IMR-90 (cell line): ENCODE data around the gene CDH23. TPM values are rescaled to one million over a fixed set of nuclear protein-coding genes. Genes with fewer than 3 reads are reported as not detected.

ENCODE experiments used
- ATAC-seq: fragments of 200-7000 bp; cut with Tn5 transposase; 2 replicates; pipeline ENCODE4 v1.9.1; 2020; ENCODE audit warnings: low read depth, mild to moderate bottlenecking, moderate library complexity
- BruUV-seq: library from RNA; stranded (reverse); fragments of 400-500 nt; replicated peaks from 2 replicates; lab custom pipeline; 2021; lab: Mats Ljungman, UMichigan
- CTCF ChIA-PET: fragments of 300-600 bp; formaldehyde crosslinking; extraction: SDS; loops from one replicate; lab custom pipeline; 2021; ENCODE audit warnings: antibody characterized with exemption; lab: Yijun Ruan, JAX
- POLR2A ChIA-PET: fragments of 300-600 bp; sonication (Branson Sonifier 250); formaldehyde crosslinking; loops from one replicate; lab custom pipeline; 2022; ENCODE audit warnings: antibody characterized with exemption; ENCODE audit not compliant: unreplicated experiment; lab: Charles Lee
- DNase-seq: peaks from one replicate; pipeline ENCODE4 v3.0.0; 2013
- H2AFZ ChIP-seq: replicated peaks from 2 replicates; pipeline ENCODE3; 2013; ENCODE audit warnings: low read length, mild to moderate bottlenecking; ENCODE audit not compliant: poor library complexity
- H2AK5ac ChIP-seq: 2 replicates; pipeline ENCODE4 v1.6.1; 2013; ENCODE audit warnings: low read depth, low read length, inconsistent platforms
- H2AK9ac ChIP-seq: replicated peaks from 2 replicates; pipeline ENCODE3; 2013; ENCODE audit warnings: mild to moderate bottlenecking, low read depth, low read length, moderate library complexity; ENCODE audit not compliant: poor library complexity
- H2BK120ac ChIP-seq: 2 replicates; pipeline ENCODE4 v1.6.1; 2013; ENCODE audit warnings: low read depth, low read length, inconsistent platforms
- H2BK15ac ChIP-seq: 3 replicates; pipeline ENCODE4 v1.6.1; 2013; ENCODE audit warnings: low read depth, low read length, inconsistent platforms
- H2BK20ac ChIP-seq: 2 replicates; pipeline ENCODE4 v1.6.1; 2013; ENCODE audit warnings: low read depth, mild to moderate bottlenecking, inconsistent platforms, low read length, moderate library complexity
- H2BK5ac ChIP-seq: 2 replicates; pipeline ENCODE4 v1.6.1; 2013; ENCODE audit warnings: mild to moderate bottlenecking, low read depth, low read length, inconsistent platforms; ENCODE audit not compliant: poor library complexity, severe bottlenecking
- H3K14ac ChIP-seq: replicated peaks from 2 replicates; pipeline ENCODE4 v1.6.1; 2013; ENCODE audit warnings: low read depth, low read length, inconsistent platforms
- H3K18ac ChIP-seq: 2 replicates; pipeline ENCODE4 v1.6.1; 2013; ENCODE audit warnings: low read depth, low read length, control low read depth
- H3K23ac ChIP-seq: 2 replicates; pipeline ENCODE4 v1.6.1; 2013; ENCODE audit warnings: low read depth, low read length, inconsistent platforms
- H3K27ac ChIP-seq: 2 replicates; pipeline ENCODE4 v1.5.1; 2013; ENCODE audit warnings: mild to moderate bottlenecking, control low read depth, low read length; ENCODE audit not compliant: insufficient read depth
- H3K27me3 ChIP-seq: 2 replicates; pipeline ENCODE4 v1.6.1; 2013; ENCODE audit warnings: low read length; ENCODE audit not compliant: control insufficient read depth, insufficient read depth
- H3K36me3 ChIP-seq: 2 replicates; pipeline ENCODE4 v1.6.1; 2013; ENCODE audit warnings: low read length, mixed read lengths; ENCODE audit not compliant: control insufficient read depth, insufficient read depth
- H3K4ac ChIP-seq: 2 replicates; pipeline ENCODE4 v1.6.1; 2013; ENCODE audit warnings: low read depth, low read length, inconsistent platforms
- H3K4me1 ChIP-seq: 2 replicates; pipeline ENCODE4 v1.6.1; 2013; ENCODE audit warnings: low read length, mixed read lengths; ENCODE audit not compliant: control insufficient read depth, insufficient read depth
- H3K4me2 ChIP-seq: 2 replicates; pipeline ENCODE4 v1.6.1; 2013; ENCODE audit warnings: low read depth, mild to moderate bottlenecking, control low read depth, low read length, moderate library complexity
- H3K4me3 ChIP-seq: 2 replicates; pipeline ENCODE4 v1.5.1; 2013; ENCODE audit warnings: low read depth, mild to moderate bottlenecking, control low read depth, low read length, moderate library complexity; ENCODE audit not compliant: insufficient read depth
- H3K56ac ChIP-seq: 2 replicates; pipeline ENCODE4 v1.6.1; 2013; ENCODE audit warnings: low read length, inconsistent platforms; ENCODE audit not compliant: insufficient read depth; ENCODE audit errors: extremely low read depth
- H3K79me1 ChIP-seq, 2 experiments: 2 replicates each; pipeline ENCODE4 v1.6.1; 2013; ENCODE audit warnings: low read length in 2 of 2, inconsistent platforms in 1 of 2, low read depth in 1 of 2
- H3K9ac ChIP-seq: 2 replicates; pipeline ENCODE4 v1.6.1; 2013; ENCODE audit warnings: low read depth, low read length, control low read depth
- H3K9me1 ChIP-seq: 2 replicates; pipeline ENCODE4 v1.6.1; 2013; ENCODE audit warnings: low read length, inconsistent platforms; ENCODE audit not compliant: insufficient read depth
- H3K9me3 ChIP-seq: 2 replicates; pipeline ENCODE4 v1.6.1; 2013; ENCODE audit warnings: low read length; ENCODE audit not compliant: control insufficient read depth, insufficient read depth
- H4K20me1 ChIP-seq: 2 replicates; pipeline ENCODE4 v1.6.1; 2013; ENCODE audit warnings: low read length, inconsistent platforms; ENCODE audit not compliant: insufficient read depth
- H4K5ac ChIP-seq: 2 replicates; pipeline ENCODE4 v1.6.1; 2013; ENCODE audit warnings: mild to moderate bottlenecking, low read depth, low read length, control low read depth
- H4K8ac ChIP-seq, 2 experiments: 2 replicates each; pipeline ENCODE4 v1.6.1; 2013; ENCODE audit warnings: low read depth in 2 of 2, low read length in 2 of 2, control low read depth in 1 of 2, inconsistent platforms in 1 of 2
- H4K91ac ChIP-seq: 2 replicates; pipeline ENCODE4 v1.6.1; 2013; ENCODE audit warnings: low read depth, low read length, inconsistent platforms; ENCODE audit not compliant: insufficient read depth
- BHLHE40 ChIP-seq: fragments of 150-350 bp; IDR thresholded peaks from 2 replicates; pipeline ENCODE4 v1.6.1; 2016; ENCODE audit warnings: mild to moderate bottlenecking, low read depth, low read length
- CEBPB ChIP-seq: IDR thresholded peaks from 2 replicates; pipeline ENCODE4 v1.6.1; 2012; ENCODE audit warnings: low read depth, low read length, improper control_type of control experiment
- CHD1 ChIP-seq: IDR thresholded peaks from 2 replicates; pipeline ENCODE4 v1.6.1; 2012; ENCODE audit warnings: low read depth, low read length, improper control_type of control experiment
- CTCF ChIP-seq: conservative IDR thresholded peaks from 2 replicates; pipeline ENCODE4 v1.5.1; 2012; ENCODE audit warnings: mild to moderate bottlenecking, low read depth, low read length, improper control_type of control experiment
- ELK1 ChIP-seq: fragments of 150-350 bp; IDR thresholded peaks from 2 replicates; pipeline ENCODE4 v1.6.1; 2016; ENCODE audit warnings: low read depth, mild to moderate bottlenecking, low read length, moderate library complexity, borderline replicate concordance
- FOS ChIP-seq: fragments of 150-350 bp; IDR thresholded peaks from 2 replicates; pipeline ENCODE4 v1.6.1; 2016; ENCODE audit warnings: low read depth, low read length
- MAFK ChIP-seq: IDR thresholded peaks from 2 replicates; pipeline ENCODE4 v1.6.1; 2012; ENCODE audit warnings: low read depth, low read length, improper control_type of control experiment
- MAZ ChIP-seq: IDR thresholded peaks from 2 replicates; pipeline ENCODE4 v1.6.1; 2012; ENCODE audit warnings: low read depth, mild to moderate bottlenecking, low read length, improper control_type of control experiment, moderate library complexity, borderline replicate concordance
- MXI1 ChIP-seq: IDR thresholded peaks from 2 replicates; pipeline ENCODE4 v1.6.1; 2012; ENCODE audit warnings: low read depth, mild to moderate bottlenecking, low read length, moderate library complexity, borderline replicate concordance
- NFE2L2 ChIP-seq: fragments of 150-350 bp; IDR thresholded peaks from 2 replicates; pipeline ENCODE4 v1.6.1; 2016; ENCODE audit warnings: low read depth, mild to moderate bottlenecking, low read length
- POLR2A ChIP-seq: IDR thresholded peaks from 2 replicates; pipeline ENCODE4 v1.6.1; 2012; ENCODE audit warnings: mild to moderate bottlenecking, low read depth, low read length
- RAD21 ChIP-seq: IDR thresholded peaks from 2 replicates; pipeline ENCODE4 v1.6.1; 2012; ENCODE audit warnings: low read length, improper control_type of control experiment
- RCOR1 ChIP-seq: IDR thresholded peaks from 2 replicates; pipeline ENCODE4 v1.6.1; 2012; ENCODE audit warnings: mild to moderate bottlenecking, low read length, improper control_type of control experiment; ENCODE audit not compliant: insufficient replicate concordance
- RFX5 ChIP-seq: IDR thresholded peaks from 2 replicates; pipeline ENCODE4 v1.8.0; 2012; ENCODE audit warnings: low read depth, mild to moderate bottlenecking, low read length, moderate library complexity
- SMC3 ChIP-seq: fragments of 150-350 bp; IDR thresholded peaks from 2 replicates; pipeline ENCODE4 v1.6.1; 2016; ENCODE audit warnings: low read depth, mild to moderate bottlenecking, antibody characterized with exemption, low read length, moderate library complexity
- USF2 ChIP-seq: fragments of 150-350 bp; IDR thresholded peaks from 2 replicates; pipeline ENCODE4 v1.6.1; 2017; ENCODE audit warnings: mild to moderate bottlenecking, antibody characterized with exemption, low read length, low read depth
- WGBS, 2 experiments: methylation state at CpG; one replicate each; pipeline versions ENCODE4 v1.1.5 to v1.1.7; 2013; ENCODE audit warnings: missing lambda C conversion rate in 2 of 2; ENCODE audit not compliant: insufficient read length in 1 of 2; ENCODE audit errors: extremely low coverage in 2 of 2; 5-methylcytosine and 5-hydroxymethylcytosine counted together
- dilution Hi-C: fragments of 300-500 bp; cut with HindIII; formaldehyde crosslinking; loops from one replicate; pipeline ENCODE4 v1.14.3; 2018; ENCODE audit warnings: low sequenced_read_pairs; ENCODE audit not compliant: unreplicated experiment
- in situ Hi-C: fragments of 300-500 bp; cut with MboI; formaldehyde crosslinking; loops from 3 replicates; pipeline ENCODE4 v1.14.3; 2019; ENCODE audit warnings: low sequenced_read_pairs, inconsistent platforms, mixed read lengths
- intact Hi-C: fragments of 100-400 bp; cut with micrococcal nuclease; formaldehyde crosslinking; loops from 2 replicates; pipeline ENCODE4 v1.10.0; 2022
- polyA plus RNA-seq, 3 experiments: library from polyadenylated mRNA; depleted of rRNA; stranded (reverse); fragments of >200 nt; gene quantifications; 2 replicates each; pipeline ENCODE4 v1.2.3, GENCODE V29; 2012; ENCODE audit warnings: low replicate concordance in 1 of 3
- total RNA-seq: library from RNA; depleted of rRNA; stranded (reverse); fragments of >200 nt; gene quantifications from 2 replicates; pipeline ENCODE4 v1.2.3, GENCODE V29; 2012

CDH23 gene
- total and polyA plus RNA-seq, 2 of the 4 experiments (the other 2 are of a cell fraction): under 0.01 to 0.03 TPM

- no peak overlapping the region for H3K18ac ChIP-seq
- H3K79me1 ChIP-seq: no peaks in the 10 kb centered on the region
- H3K9me1 ChIP-seq: no peaks in the 10 kb centered on the region
- no peak overlapping the region for H3K14ac ChIP-seq
- H3K4me2 ChIP-seq: no peak overlapping the region
- H2BK120ac ChIP-seq: no peak overlapping the region
- ATAC-seq (no peak), DNase-seq (no peak)
- no peak overlapping the region for H3K4me3 ChIP-seq
- no peak overlapping the region for H2BK5ac ChIP-seq
- no peak overlapping the region for H4K8ac ChIP-seq
- dilution Hi-C loops: no loop called here
- H3K36me3 ChIP-seq: no peaks in the 10 kb centered on the region
- H3K27ac ChIP-seq: no peak overlapping the region
- POLR2A ChIA-PET: no interaction called here
- in situ Hi-C loops: no loop called here
- H3K23ac ChIP-seq: no peak overlapping the region
- no peaks in the 10 kb centered on the region for H3K4me1 ChIP-seq
- no peaks in the 10 kb centered on the region for H4K20me1 ChIP-seq
- intact Hi-C loops: no loop called here
- no peak overlapping the region for H4K91ac ChIP-seq
- H2BK20ac ChIP-seq: no peak overlapping the region
- no peak overlapping the region for H3K9ac ChIP-seq
- no peak overlapping the region for H4K5ac ChIP-seq
- BruUV-seq: no TSS peak
- H3K9me3 ChIP-seq: no peaks in the 10 kb centered on the region
- no peak overlapping the region for H3K56ac ChIP-seq
- CTCF ChIA-PET: no interaction called here
- H3K4ac ChIP-seq: no peak overlapping the region
- no peak overlapping the region for H2AFZ ChIP-seq
- no peak overlapping the region for H2BK15ac ChIP-seq
- H2AK9ac ChIP-seq: no peak overlapping the region
- H3K27me3 ChIP-seq: peaks cover 20% of the 10 kb centered on the region
- TF ChIP-seq SMC3: no peak
- no peak for TF ChIP-seq CHD1
- no peak for TF ChIP-seq NFE2L2
- no peak for TF ChIP-seq RCOR1
- TF ChIP-seq MAFK: no peak
- TF ChIP-seq FOS: no peak
- no peak for TF ChIP-seq CEBPB
- TF ChIP-seq BHLHE40: no peak
- TF ChIP-seq POLR2A: no peak
- TF ChIP-seq RAD21: no peak
- no peak for TF ChIP-seq MXI1
- TF ChIP-seq RFX5: no peak
- no peak for TF ChIP-seq CTCF
- no peak for TF ChIP-seq MAZ
- TF ChIP-seq USF2: no peak
- TF ChIP-seq ELK1: no peak
- 54% methylated on average over 3 of the region's 5 CpGs; no CpG with 5 or more reads in 1 of the 2 experiments for WGBS, 2 experiments
- no peak overlapping the region for H2AK5ac ChIP-seq
These were observed 182.9 kb downstream of the CDH23 start for GRCh38 chr10:71579668-71580067.
